Measurements from ENCODE around the gene IL1RL2. TPM values are rescaled to one million over a fixed set of nuclear protein-coding genes. Genes with fewer than 3 reads are reported as not detected.
A peak's percentile ranks its signal among the peaks of the same experiment; 100 is the strongest.

IL1RL2 gene
- total RNA-seq, 2 donors from 2014 or later, result 0.41 to 2.7 TPM

DNA sequence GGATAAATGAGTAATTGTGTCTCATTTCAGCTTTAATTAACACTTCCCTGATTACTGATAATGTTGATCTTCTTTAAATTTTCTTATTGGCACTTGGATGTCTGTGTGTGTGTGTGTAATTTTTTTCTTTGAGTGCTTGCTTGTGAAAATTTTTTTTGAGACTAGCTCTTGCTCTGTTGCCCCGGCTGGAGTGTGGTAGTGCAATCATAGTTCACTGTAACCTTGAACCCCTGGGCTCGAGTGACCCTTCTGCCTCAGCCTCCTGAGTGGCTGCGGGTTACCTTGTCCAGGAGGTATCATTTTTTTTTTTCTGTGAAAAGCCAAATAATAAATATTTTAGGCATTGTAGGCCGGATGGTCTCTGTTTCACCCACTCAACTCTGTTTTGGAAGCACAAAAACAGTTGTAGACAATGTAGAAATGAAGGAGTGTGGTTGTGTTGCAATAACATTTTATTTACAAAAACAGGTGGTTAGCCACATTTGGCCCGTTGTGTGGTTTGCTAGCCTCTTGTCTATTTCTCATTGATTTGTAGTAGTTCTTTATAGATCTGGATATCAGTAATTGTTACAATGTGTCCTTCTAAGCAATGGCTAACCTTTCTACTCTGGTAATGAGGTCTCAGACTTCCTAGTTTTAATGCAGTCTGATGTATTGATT is 7.9 kb downstream of the IL1RL2 start:
- Mint-ChIP-seq H3K27me3 (no peaks in the 10 kb centered on the region), H3K27ac (no peak overlapping the region), H3K36me3 (ENCODE audit: low read depth) (no peaks in the 10 kb centered on the region), H3K4me3 (no peak overlapping the region), H3K9me3 (no peaks in the 10 kb centered on the region), H3K4me1 (peaks cover 6% of the 10 kb centered on the region)
- ATAC-seq (replicated peaks), result no peak

DNA sequence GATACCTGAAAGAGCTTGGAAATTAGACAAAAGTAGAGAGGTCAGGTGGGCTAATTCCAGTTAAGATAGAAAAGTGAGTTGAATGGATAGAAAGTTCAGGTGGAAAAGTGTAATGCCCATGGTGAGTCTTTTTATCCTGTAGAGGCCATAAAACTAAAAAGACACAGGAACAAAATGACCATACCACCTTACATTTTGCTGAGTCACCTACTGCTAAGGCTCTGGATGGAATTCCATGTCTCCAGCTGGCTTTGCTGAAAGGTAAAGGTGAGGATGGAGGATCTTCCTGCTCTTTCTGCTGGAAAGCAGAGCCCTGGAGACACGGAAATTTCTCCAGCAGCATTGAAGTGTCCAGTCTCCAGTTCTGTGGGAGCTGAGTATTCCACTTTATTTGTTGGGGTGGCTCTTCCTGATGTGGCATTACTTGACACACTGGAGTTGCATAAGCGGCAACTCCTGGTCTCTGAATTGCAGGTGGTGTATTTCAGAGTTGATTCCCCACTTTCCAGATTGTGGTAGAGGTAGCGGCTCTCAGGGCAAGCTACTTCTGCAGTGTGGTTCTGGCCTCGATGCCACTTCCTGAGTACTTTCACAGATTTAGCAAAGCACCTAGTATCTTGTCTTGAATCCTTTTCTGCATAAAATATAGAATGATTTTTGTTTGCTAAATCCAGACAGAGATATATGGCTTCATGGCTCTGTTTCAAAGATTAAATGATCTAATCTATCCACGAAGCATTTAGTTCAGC is 10.7 kb downstream of the IL1RL2 start:
- Mint-ChIP-seq H3K27ac (no peak overlapping the region), H3K4me1 (peaks cover 6% of the 10 kb centered on the region), H3K4me3 (no peak overlapping the region), H3K36me3 (ENCODE audit: low read depth) (no peaks in the 10 kb centered on the region), H3K27me3 (no peaks in the 10 kb centered on the region), H3K9me3 (no peaks in the 10 kb centered on the region)
- no peak for ATAC-seq (replicated peaks)

DNA sequence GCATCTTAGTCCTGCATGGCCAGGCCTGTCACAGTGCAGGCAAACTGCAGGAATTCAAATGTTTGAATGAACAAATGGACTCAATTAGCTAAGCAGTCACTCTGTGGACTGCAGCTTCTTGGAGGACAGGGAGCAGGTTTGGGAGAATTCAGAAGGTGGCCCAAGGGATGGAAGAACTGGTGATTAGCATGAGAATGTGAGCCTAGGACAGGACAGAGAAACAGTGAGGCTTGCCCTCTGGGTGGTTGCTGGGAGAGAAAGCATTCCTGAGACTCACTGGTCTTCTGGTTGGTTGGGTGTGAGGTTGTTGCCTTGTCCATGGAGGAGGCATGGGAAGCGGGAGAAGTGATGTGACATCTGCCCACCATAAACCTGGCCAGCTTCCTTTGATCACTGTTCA is 13.7 kb downstream of the IL1RL2 start:
- H3K4me3 Mint-ChIP-seq, result no peak overlapping the region
- no peaks in the 10 kb centered on the region for H3K27me3 Mint-ChIP-seq
- H3K9me3 Mint-ChIP-seq, result peaks cover 8% of the 10 kb centered on the region
- no peaks in the 10 kb centered on the region for H3K36me3 Mint-ChIP-seq (ENCODE audit: low read depth)
- no peak overlapping the region for H3K27ac Mint-ChIP-seq
- ATAC-seq (replicated peaks), result no peak
- H3K4me1 Mint-ChIP-seq, result peaks cover 6% of the 10 kb centered on the region

DNA sequence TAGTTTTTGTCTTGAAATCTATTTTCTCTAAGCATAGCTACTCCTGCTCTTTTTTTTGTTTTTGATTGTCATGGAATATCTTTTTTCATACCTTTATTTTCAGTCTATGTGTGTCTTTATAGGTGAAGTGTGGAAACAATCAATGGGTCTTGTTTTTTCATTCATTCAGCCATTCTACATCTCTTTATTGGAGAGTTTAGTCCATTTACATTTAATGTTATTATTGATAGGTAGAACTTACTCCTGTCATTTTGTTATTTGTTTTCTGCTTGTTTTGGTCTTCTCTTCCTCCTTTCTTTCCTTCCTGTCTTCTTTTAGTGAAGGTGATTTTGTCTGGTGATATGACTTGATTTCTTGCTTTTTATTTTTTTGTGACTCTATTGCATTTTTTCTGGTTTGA is 17.8 kb downstream of the IL1RL2 start:
- ATAC-seq (replicated peaks), result no peak
- peaks cover 8% of the 10 kb centered on the region for H3K9me3 Mint-ChIP-seq
- H3K27me3 Mint-ChIP-seq, result no peaks in the 10 kb centered on the region
- H3K4me3 Mint-ChIP-seq, result no peak overlapping the region
- H3K36me3 Mint-ChIP-seq (ENCODE audit: low read depth), result no peaks in the 10 kb centered on the region
- no peaks in the 10 kb centered on the region for H3K4me1 Mint-ChIP-seq
- no peak overlapping the region for H3K27ac Mint-ChIP-seq

DNA sequence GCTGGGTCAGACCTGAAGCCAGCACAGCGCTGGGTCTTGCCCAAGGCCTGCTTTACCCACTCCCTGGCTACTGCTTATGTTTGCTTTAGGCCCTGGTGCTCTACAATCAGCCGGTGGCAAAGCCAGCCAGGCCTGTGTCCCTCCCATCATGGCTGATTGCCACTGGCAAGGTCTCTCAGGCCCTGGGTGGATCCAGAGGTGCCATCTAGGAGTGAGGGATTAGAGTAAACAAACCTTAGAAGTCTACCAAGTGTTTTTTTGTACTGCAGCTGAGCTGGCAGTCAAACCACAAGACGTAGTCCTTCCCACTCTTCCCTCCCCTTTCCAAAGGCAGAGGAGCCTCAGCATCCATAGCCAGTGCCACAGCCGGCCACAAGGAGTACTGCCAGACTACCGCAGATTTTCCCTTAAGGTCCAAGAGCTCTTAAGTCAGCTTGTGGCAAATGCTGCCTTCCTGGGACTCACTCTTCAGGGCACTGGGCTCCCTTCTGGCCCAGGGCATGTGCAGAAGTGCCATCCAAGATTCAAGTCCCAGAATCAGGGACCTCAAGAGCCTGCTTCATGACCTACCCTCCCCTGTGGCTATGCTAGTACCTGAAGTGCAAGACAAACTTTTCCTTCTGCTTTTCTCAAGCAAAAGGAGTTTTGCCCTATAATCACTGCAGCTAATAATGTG is 20.0 kb downstream of the IL1RL2 start:
- no peaks in the 10 kb centered on the region for H3K27me3 Mint-ChIP-seq
- no peak overlapping the region for H3K27ac Mint-ChIP-seq
- no peak overlapping the region for H3K4me3 Mint-ChIP-seq
- H3K36me3 Mint-ChIP-seq (ENCODE audit: low read depth), result no peaks in the 10 kb centered on the region
- H3K9me3 Mint-ChIP-seq, result peaks cover 8% of the 10 kb centered on the region
- ATAC-seq (replicated peaks), result no peak
- no peaks in the 10 kb centered on the region for H3K4me1 Mint-ChIP-seq

DNA sequence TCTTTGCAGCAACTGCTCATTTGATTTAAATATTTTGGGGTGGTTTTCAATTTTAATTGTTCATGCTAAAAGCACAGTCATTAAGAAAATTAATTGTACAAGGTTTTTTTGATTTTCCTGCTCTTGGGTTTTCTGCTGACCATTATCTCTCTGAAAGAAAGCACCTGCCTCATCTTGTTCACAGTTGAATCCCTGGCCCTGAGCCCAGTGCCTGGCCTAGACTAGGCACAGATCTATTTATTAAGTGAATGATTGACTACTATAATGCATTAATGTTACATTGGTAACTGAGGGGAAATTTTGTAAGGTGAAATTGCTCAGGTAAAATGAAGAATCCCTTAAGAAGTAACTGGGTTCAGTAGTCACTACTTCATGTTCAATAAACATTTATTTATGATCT is 22.0 kb downstream of the IL1RL2 start:
- Mint-ChIP-seq H3K36me3 (ENCODE audit: low read depth) (no peaks in the 10 kb centered on the region), H3K27me3 (no peaks in the 10 kb centered on the region), H3K4me1 (no peaks in the 10 kb centered on the region), H3K4me3 (no peak overlapping the region), H3K9me3 (peaks cover 8% of the 10 kb centered on the region), H3K27ac (no peak overlapping the region)
- ATAC-seq (replicated peaks), result no peak

DNA sequence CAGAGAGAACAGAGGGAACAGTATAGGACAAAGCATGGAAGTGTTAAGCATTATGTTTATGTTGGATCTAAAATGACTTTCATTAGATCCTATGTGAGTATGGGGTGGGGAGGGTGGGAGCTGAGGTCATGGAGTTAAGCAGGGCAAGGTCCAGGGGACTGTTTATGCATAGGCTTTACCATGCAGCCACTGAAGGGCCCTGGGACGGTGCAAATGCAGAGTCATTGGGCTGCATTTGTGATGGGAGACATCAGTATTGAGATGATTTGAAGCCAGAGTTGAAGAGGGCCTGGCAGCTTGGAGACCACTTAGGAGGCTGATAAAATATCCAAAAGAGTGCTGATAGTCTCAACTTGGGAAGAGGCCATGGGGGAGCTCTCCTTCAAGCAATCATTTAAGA is 22.7 kb downstream of the IL1RL2 start:
- H3K27me3 Mint-ChIP-seq, result no peaks in the 10 kb centered on the region
- H3K9me3 Mint-ChIP-seq, result peaks cover 8% of the 10 kb centered on the region
- no peaks in the 10 kb centered on the region for H3K36me3 Mint-ChIP-seq (ENCODE audit: low read depth)
- no peaks in the 10 kb centered on the region for H3K4me1 Mint-ChIP-seq
- ATAC-seq (replicated peaks), result no peak
- no peak overlapping the region for H3K27ac Mint-ChIP-seq
- no peak overlapping the region for H3K4me3 Mint-ChIP-seq

DNA sequence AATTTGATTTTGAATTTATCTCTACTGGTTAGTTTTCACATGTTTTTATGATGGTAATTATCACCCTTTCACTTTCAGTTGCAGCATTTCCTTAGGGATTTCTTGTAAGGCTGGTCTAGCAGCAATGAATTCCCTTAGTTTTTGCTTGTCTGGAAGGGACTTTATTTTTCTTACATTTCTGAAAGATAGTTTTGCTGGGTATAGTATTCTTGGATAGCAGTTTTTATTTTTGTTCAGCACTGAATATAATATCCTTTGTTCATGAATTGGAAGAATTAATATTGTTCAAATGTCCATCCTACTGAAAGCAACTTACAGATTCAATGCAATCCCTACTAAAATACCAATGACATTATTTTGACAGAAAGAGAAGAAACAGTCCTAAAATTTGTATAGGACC is 30.2 kb downstream of the IL1RL2 start:
- no peak for ATAC-seq (replicated peaks)
- Mint-ChIP-seq H3K27ac (no peak overlapping the region), H3K36me3 (ENCODE audit: low read depth) (peaks cover 6% of the 10 kb centered on the region), H3K4me1 (peaks cover 12% of the 10 kb centered on the region), H3K4me3 (no peak overlapping the region), H3K9me3 (peaks cover 20% of the 10 kb centered on the region), H3K27me3 (no peaks in the 10 kb centered on the region)

DNA sequence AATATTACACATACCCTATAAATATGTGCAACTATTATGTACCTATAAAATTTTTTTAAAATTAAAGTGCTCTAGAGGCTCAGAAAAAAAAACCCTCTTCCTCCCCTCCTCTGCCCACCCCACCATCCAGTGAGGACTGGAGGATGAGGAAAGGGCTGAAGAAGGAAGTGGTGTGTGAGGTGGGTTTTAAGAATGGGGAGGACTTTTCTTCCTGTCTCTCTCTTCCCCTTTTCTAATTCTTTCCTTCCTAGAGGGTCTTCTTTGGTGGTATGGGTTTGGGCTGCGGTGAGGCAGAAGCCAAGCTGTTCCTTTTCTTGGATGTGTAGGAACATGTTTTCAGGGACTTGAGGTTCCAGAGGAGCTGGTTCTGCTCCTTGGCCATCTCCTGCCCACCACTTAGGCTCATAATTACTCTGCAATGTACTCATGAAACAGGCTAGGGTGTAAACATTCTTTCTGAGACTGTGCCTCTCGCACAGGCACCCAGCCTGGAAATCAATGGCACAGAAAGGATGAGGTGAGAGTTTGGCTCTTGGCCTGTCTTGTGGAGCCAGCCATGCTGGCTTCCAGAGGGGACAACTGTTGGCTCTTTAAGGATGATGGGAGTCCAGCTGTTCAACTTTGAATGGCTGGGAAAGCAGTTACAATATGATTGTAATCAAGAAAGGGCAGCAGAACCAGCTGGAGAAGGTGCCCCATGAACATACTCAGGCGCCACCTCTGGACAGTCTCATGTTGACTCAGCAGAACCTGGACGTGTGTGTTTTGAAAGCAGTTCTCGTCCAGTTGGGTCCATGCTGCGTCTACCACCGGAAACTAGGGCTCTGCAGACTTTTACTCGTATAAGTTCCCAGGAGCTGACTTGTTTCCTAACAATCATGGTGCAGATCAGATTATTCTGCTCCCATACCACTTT is 38.3 kb downstream of the IL1RL2 start:
- H3K27ac Mint-ChIP-seq, result peak overlapping the region; percentile 12
- peaks cover 6% of the 10 kb centered on the region for H3K36me3 Mint-ChIP-seq (ENCODE audit: low read depth)
- peaks cover 4% of the 10 kb centered on the region for H3K9me3 Mint-ChIP-seq
- H3K4me1 Mint-ChIP-seq, result peaks cover 40% of the 10 kb centered on the region
- no peaks in the 10 kb centered on the region for H3K27me3 Mint-ChIP-seq
- H3K4me3 Mint-ChIP-seq, result no peak overlapping the region
- ATAC-seq (replicated peaks), result no peak

DNA sequence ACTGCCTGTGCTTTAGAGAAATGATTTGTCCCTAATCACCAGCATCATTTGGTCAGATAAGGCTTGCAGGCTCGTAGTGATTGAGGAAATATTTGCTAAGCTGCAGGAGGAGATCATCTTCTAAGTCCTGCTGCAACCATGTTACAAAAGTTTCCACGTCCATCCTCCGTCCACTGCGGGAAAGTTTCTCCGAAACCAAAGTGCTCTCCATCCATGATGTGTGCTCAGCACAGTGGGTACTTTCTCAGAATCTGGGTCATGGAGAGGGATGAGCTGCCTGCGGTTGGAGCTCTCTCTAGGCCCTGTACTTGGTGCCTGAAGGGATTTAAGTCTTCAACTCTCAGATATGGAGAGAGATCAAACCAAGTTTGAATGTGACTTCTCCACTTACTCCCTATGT is 39.3 kb downstream of the IL1RL2 start:
- Mint-ChIP-seq H3K4me1 (peaks cover 41% of the 10 kb centered on the region), H3K9me3 (peaks cover 4% of the 10 kb centered on the region), H3K36me3 (ENCODE audit: low read depth) (peaks cover 2% of the 10 kb centered on the region), H3K27ac (peak overlapping the region; percentile 95), H3K4me3 (peak overlapping the region; percentile 75), H3K27me3 (no peaks in the 10 kb centered on the region)
- ATAC-seq (replicated peaks), result no peak

DNA sequence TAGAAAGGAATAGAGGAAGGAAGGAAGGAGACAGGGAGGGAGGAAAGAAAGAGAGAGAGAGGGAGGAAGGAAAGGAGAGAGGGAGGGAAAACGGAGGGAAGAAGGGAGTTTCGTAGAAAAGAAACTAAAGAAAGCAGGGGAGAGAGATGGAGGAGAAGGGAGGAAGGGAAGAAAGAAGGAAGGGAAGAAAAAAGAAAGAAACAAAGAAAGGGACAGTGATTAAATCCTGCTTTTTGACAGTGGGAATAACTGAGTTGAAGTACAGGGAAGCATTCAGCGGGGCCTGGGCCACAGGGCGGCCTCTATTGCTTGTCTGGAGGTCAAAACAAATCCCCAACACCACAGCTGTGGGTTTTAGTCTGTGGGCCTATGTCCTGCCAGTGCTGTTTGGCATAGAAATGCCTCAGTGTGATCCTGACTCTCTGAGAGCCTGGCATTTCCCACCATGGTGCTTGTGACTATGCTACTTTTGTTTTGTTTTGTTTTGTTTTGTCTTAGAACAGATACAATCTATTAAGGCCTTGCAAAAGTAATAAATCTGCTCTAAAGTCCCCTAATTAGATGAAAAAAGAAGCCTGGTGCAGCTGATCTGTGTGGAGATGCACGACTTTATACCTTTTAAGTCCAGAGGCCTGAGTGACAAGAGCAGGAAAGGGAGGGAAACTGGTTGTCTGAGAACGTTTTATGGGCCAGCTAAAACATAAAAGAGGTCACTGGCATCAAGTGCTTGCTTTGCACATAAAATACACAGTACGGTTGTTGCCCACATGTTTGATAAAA is 40.0 kb downstream of the IL1RL2 start:
- H3K4me3 Mint-ChIP-seq, result peak overlapping the region; percentile 75
- peaks cover 39% of the 10 kb centered on the region for H3K4me1 Mint-ChIP-seq
- ATAC-seq (replicated peaks), result no peak
- H3K36me3 Mint-ChIP-seq (ENCODE audit: low read depth), result no peaks in the 10 kb centered on the region
- H3K27me3 Mint-ChIP-seq, result no peaks in the 10 kb centered on the region
- peak overlapping the region; percentile 95 for H3K27ac Mint-ChIP-seq
- H3K9me3 Mint-ChIP-seq, result peaks cover 7% of the 10 kb centered on the region

DNA sequence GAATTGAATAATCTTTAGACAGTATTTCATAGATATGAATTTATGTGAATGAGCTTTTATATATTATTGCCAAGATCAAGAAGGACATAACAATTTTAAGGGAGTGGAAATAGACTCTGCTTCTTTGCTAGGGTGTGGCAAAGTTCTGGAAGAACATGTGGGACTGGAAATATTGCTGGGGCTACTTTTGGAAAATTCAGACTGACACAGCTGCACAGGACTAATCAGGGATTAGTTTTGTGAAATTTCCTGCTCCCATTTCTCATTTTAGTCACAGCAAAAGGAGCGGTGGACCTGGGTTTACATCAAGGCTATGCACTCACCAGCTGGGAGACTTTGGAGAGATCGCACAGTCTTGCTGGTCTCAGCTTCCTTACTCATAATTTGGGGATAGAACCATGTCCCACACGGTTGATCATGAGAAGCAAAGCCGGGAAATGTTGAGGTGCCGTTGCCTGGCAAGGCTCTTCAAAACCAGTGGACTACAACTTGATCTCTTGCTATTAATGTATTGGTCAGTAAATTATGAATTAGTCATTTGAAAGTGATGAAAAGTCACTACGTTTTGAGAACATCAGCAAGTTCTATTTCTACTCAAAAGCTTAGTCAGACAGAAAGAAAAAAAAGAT is 42.4 kb downstream of the IL1RL2 start:
- H3K9me3 Mint-ChIP-seq, result peaks cover 4% of the 10 kb centered on the region
- no peaks in the 10 kb centered on the region for H3K27me3 Mint-ChIP-seq
- peak overlapping the region; percentile 95 for H3K27ac Mint-ChIP-seq
- H3K4me3 Mint-ChIP-seq, result peak overlapping the region; percentile 75
- H3K4me1 Mint-ChIP-seq, result peaks cover 43% of the 10 kb centered on the region
- ATAC-seq (replicated peaks), result no peak
- H3K36me3 Mint-ChIP-seq (ENCODE audit: low read depth), result peaks cover 2% of the 10 kb centered on the region

DNA sequence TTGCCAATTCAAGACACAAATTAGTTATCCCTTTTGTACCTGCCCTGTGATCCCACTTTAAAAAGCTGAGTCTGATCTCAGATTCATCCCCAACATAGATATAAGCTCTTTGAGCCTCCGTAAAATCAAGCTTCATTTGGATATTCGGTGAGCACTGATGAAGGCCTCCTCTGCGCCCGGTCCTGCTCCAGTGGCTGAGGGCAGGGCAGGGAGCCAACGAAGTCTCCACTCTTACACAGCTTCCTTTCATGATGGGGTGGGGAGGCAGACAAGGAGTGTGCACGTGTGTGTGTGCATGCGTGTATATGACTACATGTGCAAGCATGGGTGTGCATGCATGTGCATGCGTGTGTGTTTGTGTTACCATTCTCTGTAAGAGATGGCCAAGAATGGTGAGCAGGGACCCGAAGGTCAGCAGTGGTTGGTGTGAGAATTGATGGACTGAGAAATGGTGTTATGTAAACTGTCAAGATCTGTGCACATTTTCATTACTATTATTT is 43.6 kb downstream of the IL1RL2 start:
- Mint-ChIP-seq H3K27me3 (no peaks in the 10 kb centered on the region), H3K4me1 (peaks cover 50% of the 10 kb centered on the region), H3K27ac (no peak overlapping the region), H3K9me3 (peaks cover 4% of the 10 kb centered on the region), H3K36me3 (ENCODE audit: low read depth) (peaks cover 14% of the 10 kb centered on the region), H3K4me3 (no peak overlapping the region)
- ATAC-seq (replicated peaks), result no peak
